ENCODE data around the gene CCL4. TPM values are rescaled to one million over a fixed set of nuclear protein-coding genes. Genes with fewer than 3 reads are reported as not detected.

The CCL4 gene
- total RNA-seq, 1 experiment from 2014 or later = not detected

GRCh38 chr17:36117505-36118382 is 14.1 kb downstream of the CCL4 start:
- no peak overlapping the region for H2BK5ac ChIP-seq (ENCODE audit: insufficient read length, low read length)
- no peak overlapping the region for H3K4me2 ChIP-seq (ENCODE audit: insufficient read depth, insufficient read length, low read length)
- no peaks in the 10 kb centered on the region for H4K20me1 ChIP-seq (ENCODE audit: control insufficient read depth, insufficient read depth, insufficient read length)
- TF ChIP-seq, protein P1, sequence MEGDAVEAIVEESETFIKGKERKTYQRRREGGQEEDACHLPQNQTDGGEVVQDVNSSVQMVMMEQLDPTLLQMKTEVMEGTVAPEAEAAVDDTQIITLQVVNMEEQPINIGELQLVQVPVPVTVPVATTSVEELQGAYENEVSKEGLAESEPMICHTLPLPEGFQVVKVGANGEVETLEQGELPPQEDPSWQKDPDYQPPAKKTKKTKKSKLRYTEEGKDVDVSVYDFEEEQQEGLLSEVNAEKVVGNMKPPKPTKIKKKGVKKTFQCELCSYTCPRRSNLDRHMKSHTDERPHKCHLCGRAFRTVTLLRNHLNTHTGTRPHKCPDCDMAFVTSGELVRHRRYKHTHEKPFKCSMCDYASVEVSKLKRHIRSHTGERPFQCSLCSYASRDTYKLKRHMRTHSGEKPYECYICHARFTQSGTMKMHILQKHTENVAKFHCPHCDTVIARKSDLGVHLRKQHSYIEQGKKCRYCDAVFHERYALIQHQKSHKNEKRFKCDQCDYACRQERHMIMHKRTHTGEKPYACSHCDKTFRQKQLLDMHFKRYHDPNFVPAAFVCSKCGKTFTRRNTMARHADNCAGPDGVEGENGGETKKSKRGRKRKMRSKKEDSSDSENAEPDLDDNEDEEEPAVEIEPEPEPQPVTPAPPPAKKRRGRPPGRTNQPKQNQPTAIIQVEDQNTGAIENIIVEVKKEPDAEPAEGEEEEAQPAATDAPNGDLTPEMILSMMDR (conservative IDR thresholded peaks at IDR 0.05) = no peak
- H3K27ac ChIP-seq (ENCODE audit: insufficient read length, low read depth, low read length) = no peak overlapping the region
- H3K4me1 ChIP-seq (ENCODE audit: insufficient read depth, low read length) = no peaks in the 10 kb centered on the region
- no peak overlapping the region for H4K5ac ChIP-seq (ENCODE audit: insufficient read length, low read depth, low read length)
- no peak overlapping the region for H2AK5ac ChIP-seq (ENCODE audit: insufficient read length, low read length)
- no peak overlapping the region for H3T11ph ChIP-seq (ENCODE audit: low read length)
- H3K23me2 ChIP-seq (ENCODE audit: insufficient read length, low read depth, low read length, poor library complexity, severe bottlenecking) = no peaks in the 10 kb centered on the region
- H2BK120ac ChIP-seq (ENCODE audit: low read depth, low read length, poor library complexity, severe bottlenecking) = no peak overlapping the region
- no peak overlapping the region for H3K23ac ChIP-seq (ENCODE audit: insufficient read length, low read depth, low read length)
- H3K14ac ChIP-seq (ENCODE audit: insufficient read depth, low read length) = no peak overlapping the region
- H2AFZ ChIP-seq (ENCODE audit: low read length) = no peak overlapping the region
- no peak overlapping the region for H3K9ac ChIP-seq (ENCODE audit: extremely low read depth, insufficient read length, low read length)
- H4K91ac ChIP-seq (ENCODE audit: insufficient read length, low read depth, low read length) = no peak overlapping the region
- H3K4me3 Mint-ChIP-seq = no peak overlapping the region
- H3K4me1 Mint-ChIP-seq = peaks cover 13 to 17% of the 10 kb centered on the region in 2 experiments
- H3K79me1 ChIP-seq (ENCODE audit: insufficient read depth, low read depth, low read length, poor library complexity, severe bottlenecking) = no peaks in the 10 kb centered on the region
- no peak for DNase-seq
- peaks cover 8% of the 10 kb centered on the region in 2 experiments for H3K9me3 Mint-ChIP-seq
- no peaks in the 10 kb centered on the region for H3K27me3 ChIP-seq (ENCODE audit: insufficient read depth, low read length)
- H3K79me2 ChIP-seq (ENCODE audit: insufficient read depth, low read length) = no peaks in the 10 kb centered on the region
- no CpG with 5 or more reads among the region's 5 CpGs for WGBS (ENCODE audit: extremely low coverage, insufficient read length, low lambda C conversion rate)
- H3K4ac ChIP-seq (ENCODE audit: low read depth, low read length) = no peak overlapping the region
- peaks cover under 1 to 12% (median 3%) of the 10 kb centered on the region in 3 experiments for H3K36me3 Mint-ChIP-seq (ENCODE audit: insufficient read depth in 1 of 3, low read depth in 3 of 3)
- no peak overlapping the region for H4K8ac ChIP-seq (replicated peaks; ENCODE audit: insufficient read length, low read depth, low read length)
- H3K27me3 Mint-ChIP-seq (ENCODE audit: low read depth) = peaks cover under 1% of the 10 kb centered on the region; the same call in 1 of the 2 replicates
- H3K27ac Mint-ChIP-seq = no peak overlapping the region
- H3K18ac ChIP-seq (ENCODE audit: insufficient read length, low read depth, low read length) = no peak overlapping the region
- H2BK12ac ChIP-seq (ENCODE audit: insufficient read length, low read depth, low read length) = no peak overlapping the region
- no peak overlapping the region for H2BK15ac ChIP-seq (ENCODE audit: low read depth, low read length)
- no peak overlapping the region for H2BK20ac ChIP-seq (ENCODE audit: low read depth, low read length, poor library complexity, severe bottlenecking)
- no peak overlapping the region for H3K56ac ChIP-seq (ENCODE audit: insufficient read length, low read depth, low read length)
- no peaks in the 10 kb centered on the region for H3K9me3 ChIP-seq (ENCODE audit: control insufficient read depth, low read depth, low read length)

Measured in H9 (cell line).